Glutamatergic neuron (in vitro differentiated cells): ENCODE results near the gene FADS2. TPM values are rescaled to one million over a fixed set of nuclear protein-coding genes. Genes with fewer than 3 reads are reported as not detected.

Experiments used
- DNase-seq: peaks from one replicate; pipeline ENCODE4 v3.0.0; 2022
- H3K27ac Mint-ChIP-seq: one replicate; pipeline ENCODE4 v1.8.0; 2020; ENCODE audit warnings: mild to moderate bottlenecking, mixed read lengths, inconsistent platforms; ENCODE audit not compliant: unreplicated experiment
- H3K27me3 Mint-ChIP-seq: one replicate; pipeline ENCODE4 v1.8.0; 2020; ENCODE audit warnings: mild to moderate bottlenecking, moderate library complexity, mixed read lengths, inconsistent platforms; ENCODE audit not compliant: unreplicated experiment
- H3K36me3 Mint-ChIP-seq: one replicate; pipeline ENCODE4 v1.8.0; 2020; ENCODE audit warnings: mild to moderate bottlenecking, mixed read lengths, inconsistent platforms; ENCODE audit not compliant: unreplicated experiment
- H3K4me1 Mint-ChIP-seq: one replicate; pipeline ENCODE4 v1.8.0; 2020; ENCODE audit warnings: mild to moderate bottlenecking, low read depth, mixed read lengths, inconsistent platforms; ENCODE audit not compliant: unreplicated experiment
- H3K4me3 Mint-ChIP-seq: one replicate; pipeline ENCODE4 v1.8.0; 2020; ENCODE audit warnings: mild to moderate bottlenecking, mixed read lengths, inconsistent platforms; ENCODE audit not compliant: unreplicated experiment
- H3K9me3 Mint-ChIP-seq: one replicate; pipeline ENCODE4 v1.8.0; 2020; ENCODE audit warnings: mild to moderate bottlenecking, moderate library complexity, mixed read lengths, inconsistent platforms; ENCODE audit not compliant: unreplicated experiment
- total RNA-seq: library from RNA; stranded (reverse); fragmentation: NEBNext Ultra II Directional; extraction: Animal tissue kit (Norgen Biotek cat#: 25700); gene quantifications from one replicate; pipeline ENCODE4 v1.2.1, GENCODE V29; 2021; ENCODE audit not compliant: unreplicated experiment
- TF ChIP-seq, protein P1 (sequence below): fragments of 200-600 bp; sonication (generic); IDR thresholded peaks from one replicate; pipeline ENCODE4 v1.5.0; 2021; ENCODE audit not compliant: partially characterized antibody, unreplicated experiment

The FADS2 gene
- total RNA-seq, 1 donor from 2014 or later: 701 TPM

DNA sequence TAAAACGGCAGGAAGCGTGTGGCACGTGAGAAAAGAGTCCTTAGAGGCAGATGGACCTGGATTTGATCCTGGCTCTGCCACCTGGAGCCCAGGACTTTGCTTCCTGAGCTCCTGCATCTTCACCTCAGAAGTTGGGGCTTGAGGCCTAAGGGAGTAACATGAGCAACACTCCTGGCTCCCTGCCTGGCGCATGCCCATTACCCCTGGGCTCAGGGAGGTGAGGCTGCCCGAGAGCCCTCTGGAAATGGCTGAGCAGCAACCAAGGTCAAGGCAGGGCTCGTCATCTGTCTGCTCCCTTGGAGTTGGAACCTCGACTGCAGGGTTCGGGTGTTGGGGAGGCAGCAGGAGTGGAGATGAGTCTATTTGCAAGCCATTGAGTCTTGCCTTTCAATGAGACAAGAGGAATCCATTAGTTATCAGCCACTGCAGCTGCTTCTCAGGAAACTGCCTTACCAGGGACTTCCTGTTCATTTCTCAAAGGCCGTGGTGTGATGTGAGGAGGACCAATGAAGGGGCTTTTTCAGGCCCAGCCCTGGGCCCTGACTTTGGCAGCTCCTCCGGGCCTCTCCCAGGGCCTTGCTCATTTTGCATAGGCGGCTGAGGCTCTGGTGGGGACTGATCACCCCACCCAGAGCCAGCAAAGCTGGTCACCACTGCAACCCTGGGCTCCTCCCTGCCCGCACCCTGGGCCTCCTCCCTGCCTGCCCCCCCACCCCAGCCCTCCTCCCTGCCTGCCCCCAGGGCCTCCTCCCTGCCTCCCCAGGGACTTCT lies 6.4 kb downstream of the FADS2 start:
- Mint-ChIP-seq H3K27me3 (peaks cover 15% of the 10 kb centered on the region), H3K4me1 (peaks cover 46% of the 10 kb centered on the region), H3K27ac (peak overlapping the region; percentile 94), H3K9me3 (peaks cover 10% of the 10 kb centered on the region), H3K4me3 (peak overlapping the region; percentile 83), H3K36me3 (peaks cover under 1% of the 10 kb centered on the region)
- peak; percentile 43 for DNase-seq
- TF ChIP-seq, protein P1, sequence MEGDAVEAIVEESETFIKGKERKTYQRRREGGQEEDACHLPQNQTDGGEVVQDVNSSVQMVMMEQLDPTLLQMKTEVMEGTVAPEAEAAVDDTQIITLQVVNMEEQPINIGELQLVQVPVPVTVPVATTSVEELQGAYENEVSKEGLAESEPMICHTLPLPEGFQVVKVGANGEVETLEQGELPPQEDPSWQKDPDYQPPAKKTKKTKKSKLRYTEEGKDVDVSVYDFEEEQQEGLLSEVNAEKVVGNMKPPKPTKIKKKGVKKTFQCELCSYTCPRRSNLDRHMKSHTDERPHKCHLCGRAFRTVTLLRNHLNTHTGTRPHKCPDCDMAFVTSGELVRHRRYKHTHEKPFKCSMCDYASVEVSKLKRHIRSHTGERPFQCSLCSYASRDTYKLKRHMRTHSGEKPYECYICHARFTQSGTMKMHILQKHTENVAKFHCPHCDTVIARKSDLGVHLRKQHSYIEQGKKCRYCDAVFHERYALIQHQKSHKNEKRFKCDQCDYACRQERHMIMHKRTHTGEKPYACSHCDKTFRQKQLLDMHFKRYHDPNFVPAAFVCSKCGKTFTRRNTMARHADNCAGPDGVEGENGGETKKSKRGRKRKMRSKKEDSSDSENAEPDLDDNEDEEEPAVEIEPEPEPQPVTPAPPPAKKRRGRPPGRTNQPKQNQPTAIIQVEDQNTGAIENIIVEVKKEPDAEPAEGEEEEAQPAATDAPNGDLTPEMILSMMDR: no peak

DNA sequence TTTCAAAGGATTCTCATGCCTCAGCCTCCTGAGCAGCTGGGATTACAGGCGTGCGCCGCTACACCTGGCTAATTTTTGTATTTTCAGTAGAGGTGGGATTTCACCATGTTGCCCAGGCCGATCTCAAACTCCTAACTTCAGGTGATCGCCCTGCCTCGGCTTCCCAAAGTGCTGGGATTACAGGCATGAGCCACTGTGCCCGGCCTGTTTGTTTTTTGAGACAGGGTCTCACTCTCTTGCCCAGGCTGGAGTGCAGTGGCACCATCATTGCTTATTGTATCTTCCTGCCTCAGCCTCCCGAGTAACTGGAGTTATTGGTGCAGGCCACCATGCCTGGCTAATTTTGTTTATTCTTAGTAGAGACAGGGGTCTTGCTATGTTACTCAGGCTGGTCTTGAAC lies 8.1 kb downstream of the FADS2 start:
- Mint-ChIP-seq H3K4me3 (no peak overlapping the region), H3K27ac (no peak overlapping the region), H3K36me3 (peaks cover 8% of the 10 kb centered on the region)

DNA sequence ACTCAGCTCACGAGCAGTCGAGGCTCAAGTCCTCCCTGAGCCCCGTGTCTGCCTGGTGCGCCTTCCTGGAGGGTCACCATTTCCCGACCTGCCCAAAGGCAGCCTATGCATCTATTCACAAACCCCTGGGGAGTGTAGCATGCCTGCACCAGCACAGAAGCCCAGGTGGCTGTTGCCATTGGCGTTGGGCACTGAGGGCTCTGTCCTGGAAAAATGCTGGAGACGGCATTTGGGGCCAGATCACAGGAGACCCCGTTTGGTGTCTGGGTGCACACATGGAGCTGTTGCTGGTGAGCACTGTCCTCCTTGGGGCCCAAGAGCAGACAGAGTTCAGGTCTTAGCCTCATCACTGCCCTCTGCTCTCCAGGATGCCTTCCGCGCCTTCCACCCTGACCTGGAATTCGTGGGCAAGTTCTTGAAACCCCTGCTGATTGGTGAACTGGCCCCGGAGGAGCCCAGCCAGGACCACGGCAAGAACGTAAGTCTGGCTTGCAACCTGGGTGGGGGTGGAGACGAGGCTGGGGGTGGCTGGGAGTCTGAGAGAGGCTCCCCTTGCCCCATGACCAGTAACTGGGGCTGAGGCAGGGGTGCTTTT lies 9.4 kb downstream of the FADS2 start:
- peaks cover 15% of the 10 kb centered on the region for H3K9me3 Mint-ChIP-seq
- H3K27ac Mint-ChIP-seq: no peak overlapping the region
- peaks cover 8% of the 10 kb centered on the region for H3K36me3 Mint-ChIP-seq
- peaks cover 12% of the 10 kb centered on the region for H3K27me3 Mint-ChIP-seq
- TF ChIP-seq, protein P1: no peak
- H3K4me3 Mint-ChIP-seq: no peak overlapping the region
- H3K4me1 Mint-ChIP-seq: peaks cover 28% of the 10 kb centered on the region
- no peak for DNase-seq

More for the DNA sequence above, 8.1 kb downstream of the FADS2 start:
- TF ChIP-seq, protein P1: no peak
- DNase-seq: no peak
- Mint-ChIP-seq H3K9me3 (peaks cover 15% of the 10 kb centered on the region), H3K4me1 (peaks cover 38% of the 10 kb centered on the region), H3K27me3 (peaks cover 13% of the 10 kb centered on the region)

DNA sequence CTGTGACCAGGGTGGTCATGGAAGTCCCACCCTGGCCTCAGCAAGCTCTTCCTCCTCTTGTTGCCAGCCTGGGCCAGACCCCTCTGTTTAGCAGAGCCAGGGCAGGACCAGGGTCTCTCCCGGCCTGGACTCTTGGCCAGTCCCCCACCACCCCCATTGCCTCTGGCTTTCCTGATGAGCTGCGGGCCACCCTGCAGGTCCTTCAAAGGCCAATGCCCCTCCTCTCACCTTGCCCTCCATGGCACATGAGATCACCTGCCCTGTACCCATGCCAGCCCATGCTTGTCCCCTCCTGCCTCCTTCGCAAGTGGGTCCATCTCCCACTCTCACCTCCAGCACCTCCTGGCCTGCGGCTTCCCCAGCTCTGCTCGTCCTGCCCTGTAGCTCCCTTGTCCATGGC lies 10.4 kb downstream of the FADS2 start:
- H3K27me3 Mint-ChIP-seq: peaks cover 12% of the 10 kb centered on the region
- H3K4me1 Mint-ChIP-seq: peaks cover 20% of the 10 kb centered on the region
- H3K4me3 Mint-ChIP-seq: no peak overlapping the region
- H3K36me3 Mint-ChIP-seq: peaks cover 8% of the 10 kb centered on the region
- H3K9me3 Mint-ChIP-seq: peaks cover 13% of the 10 kb centered on the region
- TF ChIP-seq, protein P1: no peak
- DNase-seq: no peak
- no peak overlapping the region for H3K27ac Mint-ChIP-seq

DNA sequence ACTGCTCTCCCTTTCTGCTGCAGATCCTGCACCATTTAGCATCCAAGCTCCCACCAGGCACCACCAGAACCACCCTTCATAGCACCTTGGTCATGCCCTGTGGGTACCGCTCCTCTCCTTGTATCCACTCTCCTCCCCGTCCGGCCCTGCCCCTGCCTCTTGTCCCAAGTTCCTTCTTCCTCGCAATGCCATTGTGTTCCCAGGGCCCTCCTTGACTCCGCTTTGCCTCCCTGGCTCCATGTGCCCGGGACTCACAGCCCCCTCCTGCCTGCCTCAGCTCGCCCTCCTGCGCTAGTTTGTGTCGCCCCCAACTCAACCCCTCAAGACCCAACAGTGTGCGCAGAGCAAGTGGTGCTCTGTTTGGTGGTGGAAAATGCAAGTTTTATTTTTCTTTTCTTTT lies 10.8 kb downstream of the FADS2 start:
- H3K4me1 Mint-ChIP-seq: peaks cover 16% of the 10 kb centered on the region
- no peak overlapping the region for H3K27ac Mint-ChIP-seq
- H3K9me3 Mint-ChIP-seq: peaks cover 13% of the 10 kb centered on the region
- H3K4me3 Mint-ChIP-seq: no peak overlapping the region
- no peak for DNase-seq
- H3K27me3 Mint-ChIP-seq: peaks cover 11% of the 10 kb centered on the region
- TF ChIP-seq, protein P1: no peak
- H3K36me3 Mint-ChIP-seq: peaks cover 8% of the 10 kb centered on the region
